LNCAP (cell line): ENCODE results near the gene G3BP1.

ENCODE experiments used
- CTCF ChIP-seq: fragments of 450-650 bp; IDR thresholded peaks from 2 replicates; pipeline ENCODE4 v1.5.1; 2017; ENCODE audit warnings: mild to moderate bottlenecking

G3BP1 gene

GRCh38 chr5:151771259-151772028 is at the start of gene G3BP1:
G3BP1 (plus strand) TSS chr5:151771954; CDS start chr5:151786621, 14,667 bp downstream.
- no peak for TF ChIP-seq CTCF

GRCh38 chr5:151722546-151722945 is 49.2 kb upstream of the G3BP1 start:
- no peak for TF ChIP-seq CTCF

- TF ChIP-seq CTCF: no peak
Measured at GRCh38 chr5:151724360-151724759, 47.4 kb upstream of the G3BP1 start.

- TF ChIP-seq CTCF: no peak
Measured at GRCh38 chr5:151730381-151730780, 41.4 kb upstream of the G3BP1 start.

GRCh38 chr5:151733358-151734063 is 38.2 kb upstream of the G3BP1 start:
- no peak for TF ChIP-seq CTCF

- no peak for TF ChIP-seq CTCF
Measured at GRCh38 chr5:151734064-151734408, 37.7 kb upstream of the G3BP1 start.

GRCh38 chr5:151735646-151736045 is 36.1 kb upstream of the G3BP1 start:
- TF ChIP-seq CTCF: no peak
